Measurements from ENCODE around the gene ZNF853. TPM values are rescaled to one million over a fixed set of nuclear protein-coding genes. Genes with fewer than 3 reads are reported as not detected.

Gene ZNF853
- total and polyA plus RNA-seq, 10 of the 15 experiments (the other 5 are each of a cell fraction or from before 2014, with no cell fraction given) = 0.04 to 0.26 (median 0.05) TPM; not detected in 4

- no peak for TF ChIP-seq MYC (IDR thresholded peaks at IDR 0.05; ENCODE audit: insufficient read depth, insufficient read length, insufficient replicate concordance, low read length, severe bottlenecking)
- TF ChIP-seq FOXM1 (IDR thresholded peaks at IDR 0.05; ENCODE audit: low read depth, low read length) = no peak
- TF ChIP-seq JUND (IDR thresholded peaks at IDR 0.05; ENCODE audit: low read depth, low read length) = no peak
- TF ChIP-seq NKRF (conservative IDR thresholded peaks at IDR 0.05) = peak; percentile 94; the same call in 1 of the 2 replicates
- peak; percentile 56 for TF ChIP-seq TCF12 (IDR thresholded peaks at IDR 0.05; ENCODE audit: low read depth, low read length)
- no peak for TF ChIP-seq SIX5 (IDR thresholded peaks at IDR 0.05; ENCODE audit: low read depth, low read length, severe bottlenecking)
- peak; percentile 53 to 78 (median 68); a peak in 5 of 6 replicates for TF ChIP-seq CTCF (IDR thresholded peaks at IDR 0.05 in 2 of 3, conservative IDR thresholded peaks at IDR 0.05 in 1 of 3; ENCODE audit: control insufficient read depth in 2 of 3, extremely low read depth in 1 of 3, insufficient read depth in 1 of 3, low read depth in 3 of 3, low read length in 3 of 3)
- peak; percentile 87; the same call in 1 of the 2 replicates for TF ChIP-seq NR2F1 (conservative IDR thresholded peaks at IDR 0.05)
- TF ChIP-seq ZSCAN29 (IDR thresholded peaks at IDR 0.05) = peak; percentile 77
- TF ChIP-seq TARDBP (IDR thresholded peaks at IDR 0.05; ENCODE audit: borderline replicate concordance) = no peak
- 0 out of 2 replicates have a peak, but pooled peaks have one; percentile 24 for TF ChIP-seq REST (IDR thresholded peaks at IDR 0.05; ENCODE audit: low read depth, low read length)
- no peak; the same call in 1 of the 2 replicates for TF ChIP-seq ZBTB33 (IDR thresholded peaks at IDR 0.05)
- TF ChIP-seq RBBP5 (conservative IDR thresholded peaks at IDR 0.05) = no peak
- TF ChIP-seq HDAC2 (IDR thresholded peaks at IDR 0.05) = no peak
- peak; percentile 17; the same call in 1 of the 2 replicates for TF ChIP-seq TBL1XR1 (IDR thresholded peaks at IDR 0.05; ENCODE audit: low read depth, low read length)
- no peak for TF ChIP-seq HSF1 (IDR thresholded peaks at IDR 0.05; ENCODE audit: low read depth, low read length)
- TF ChIP-seq NFYA (IDR thresholded peaks at IDR 0.05; ENCODE audit: borderline replicate concordance, low read depth, low read length) = no peak
- no peak for TF ChIP-seq BMI1 (IDR thresholded peaks at IDR 0.05; ENCODE audit: borderline replicate concordance)
Measured at GRCh38 chr7:6589829-6590644, 25.4 kb upstream of the ZNF853 start, which contains the start of gene INTS15 (continued).
